Superior temporal gyrus (tissue), 1 donor: ENCODE results near the gene FAM209A.
"Not testable (repeated sequence)": the region's sequence is repeated elsewhere in the genome, so short reads cannot be mapped to it uniquely, and the experiment has no call there.

ENCODE experiments used
- DNase-seq: peaks from one replicate; pipeline ENCODE4 v3.0.0-alpha.2; 2016; ENCODE audit errors: extremely low spot score

FAM209A gene, protein sequence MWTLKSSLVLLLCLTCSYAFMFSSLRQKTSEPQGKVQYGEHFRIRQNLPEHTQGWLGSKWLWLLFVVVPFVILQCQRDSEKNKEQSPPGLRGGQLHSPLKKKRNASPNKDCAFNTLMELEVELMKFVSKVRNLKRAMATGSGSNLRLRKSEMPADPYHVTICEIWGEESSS

DNA sequence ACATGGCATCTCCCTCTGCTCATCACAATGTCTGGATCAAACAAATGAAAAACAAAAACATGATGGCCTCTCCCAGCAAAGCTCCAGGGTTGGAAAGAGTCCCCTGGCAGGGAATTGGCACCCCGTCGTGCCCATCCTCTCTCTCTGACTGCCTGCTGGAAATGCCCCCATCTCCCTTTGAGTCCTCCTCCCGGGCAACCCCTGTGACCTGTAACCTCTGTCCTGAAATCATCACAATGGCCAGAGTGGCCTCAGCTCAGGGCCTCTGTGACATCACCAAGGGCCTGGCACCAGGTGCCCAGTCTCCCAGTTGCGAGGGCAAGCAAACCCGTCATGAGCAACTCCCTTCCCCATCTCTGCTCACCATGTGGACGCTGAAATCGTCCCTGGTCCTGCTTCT, at the start of gene FAM209A:
TSS of gene FAM209A (plus strand) at position 301 of the 400 bp plus-strand sequence. CDS start at position 366, 65 bp downstream.
- DNase-seq = not testable (repeated sequence)

DNA sequence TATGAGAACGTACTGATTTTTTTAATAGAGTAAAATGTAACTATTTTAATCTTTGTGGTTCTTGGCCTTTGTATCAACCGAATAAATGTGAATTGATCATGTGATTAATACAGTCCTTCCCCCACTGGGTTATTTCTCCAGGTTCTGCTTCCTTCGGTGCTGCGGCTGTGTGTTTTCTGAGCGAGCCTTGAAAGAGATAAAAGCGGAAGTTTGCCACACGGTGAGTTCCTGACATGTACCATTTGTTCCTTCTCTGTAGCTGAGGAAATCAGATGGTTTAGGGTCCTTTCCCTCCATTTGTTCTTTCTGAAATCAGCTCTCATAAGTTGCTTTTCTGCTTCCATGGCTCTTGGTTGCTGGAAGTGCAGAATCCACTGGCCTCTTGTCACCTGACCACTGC, 40.6 kb upstream of the FAM209A start:
- no peak for DNase-seq

DNA sequence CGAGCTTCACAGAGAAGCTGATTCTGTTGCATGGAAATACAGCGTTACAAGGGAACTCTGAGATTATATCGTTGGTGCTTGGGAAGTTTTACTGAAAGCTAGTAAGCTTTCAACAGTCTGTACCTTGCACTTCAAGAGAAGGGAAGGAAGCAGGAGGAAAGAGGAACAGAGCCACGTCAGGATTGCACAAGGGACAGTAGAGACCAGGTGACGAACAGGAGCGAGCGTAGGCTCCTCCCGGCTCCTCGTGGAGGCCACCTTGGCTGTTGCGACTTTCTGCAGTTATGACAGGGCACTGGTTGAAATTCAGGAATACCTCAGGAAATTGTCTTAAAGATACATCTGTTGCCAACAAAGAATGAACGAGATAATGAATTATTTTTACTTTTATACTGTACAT, 37.3 kb upstream of the FAM209A start:
- no peak for DNase-seq

DNA sequence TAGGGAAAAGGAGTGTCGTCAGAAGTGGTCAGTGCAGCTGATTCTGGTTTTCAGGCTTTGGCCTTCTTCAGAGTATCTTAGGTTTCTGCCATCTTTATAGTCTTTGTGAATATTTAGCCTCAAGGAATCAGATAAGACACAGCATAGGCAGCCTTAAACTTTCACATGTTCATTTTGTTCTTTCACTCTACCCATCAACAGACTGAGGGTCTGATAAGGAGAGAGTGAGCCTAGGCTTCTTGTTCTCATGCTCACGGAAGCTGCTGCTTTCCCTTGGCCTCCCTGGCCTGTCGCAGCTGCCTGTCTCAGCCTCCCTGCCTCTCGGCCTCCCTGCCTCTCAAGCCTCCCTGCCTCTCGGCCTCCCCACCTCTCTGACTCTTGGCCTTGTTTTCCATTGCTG, 36.0 kb upstream of the FAM209A start:
- no peak for DNase-seq

DNA sequence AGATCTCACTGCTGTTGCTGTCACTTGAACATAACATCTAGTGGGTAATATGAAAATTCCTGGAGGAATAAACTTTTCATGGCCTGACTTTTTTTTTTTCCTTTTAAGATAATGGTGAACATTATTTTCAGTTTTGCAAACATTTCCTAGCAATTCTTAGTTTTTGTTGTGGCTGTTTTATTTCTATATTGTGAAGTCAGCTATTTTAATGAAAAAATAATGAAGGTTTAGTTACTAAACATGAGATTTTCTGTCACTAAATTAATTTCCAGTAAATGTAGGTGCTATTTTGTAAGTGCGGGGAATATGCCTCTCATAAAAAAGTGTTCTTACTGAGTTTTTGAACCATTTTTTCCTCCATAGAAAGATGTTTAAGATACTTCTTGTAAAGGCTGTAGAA, 23.4 kb upstream of the FAM209A start:
- no peak for DNase-seq

DNA sequence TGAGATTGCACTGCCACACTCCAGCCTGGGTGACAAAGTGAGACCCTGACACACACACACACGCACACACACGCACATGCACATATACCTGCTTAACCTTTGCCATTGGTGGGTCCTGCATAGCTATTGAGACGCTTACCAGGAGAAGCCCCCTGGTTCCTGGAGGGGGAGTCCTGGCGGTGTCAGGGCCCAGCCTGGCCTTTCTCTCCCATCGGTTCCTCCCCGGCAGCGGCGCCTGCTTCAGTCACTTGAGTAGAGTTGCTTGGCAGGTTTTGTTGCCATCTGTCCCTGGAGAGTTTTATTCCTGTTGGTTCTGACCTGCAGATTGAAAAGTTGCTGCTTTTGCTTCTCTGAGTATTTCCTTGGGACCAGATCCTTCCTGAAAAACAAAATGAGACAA, 20.6 kb upstream of the FAM209A start:
- no peak for DNase-seq

DNA sequence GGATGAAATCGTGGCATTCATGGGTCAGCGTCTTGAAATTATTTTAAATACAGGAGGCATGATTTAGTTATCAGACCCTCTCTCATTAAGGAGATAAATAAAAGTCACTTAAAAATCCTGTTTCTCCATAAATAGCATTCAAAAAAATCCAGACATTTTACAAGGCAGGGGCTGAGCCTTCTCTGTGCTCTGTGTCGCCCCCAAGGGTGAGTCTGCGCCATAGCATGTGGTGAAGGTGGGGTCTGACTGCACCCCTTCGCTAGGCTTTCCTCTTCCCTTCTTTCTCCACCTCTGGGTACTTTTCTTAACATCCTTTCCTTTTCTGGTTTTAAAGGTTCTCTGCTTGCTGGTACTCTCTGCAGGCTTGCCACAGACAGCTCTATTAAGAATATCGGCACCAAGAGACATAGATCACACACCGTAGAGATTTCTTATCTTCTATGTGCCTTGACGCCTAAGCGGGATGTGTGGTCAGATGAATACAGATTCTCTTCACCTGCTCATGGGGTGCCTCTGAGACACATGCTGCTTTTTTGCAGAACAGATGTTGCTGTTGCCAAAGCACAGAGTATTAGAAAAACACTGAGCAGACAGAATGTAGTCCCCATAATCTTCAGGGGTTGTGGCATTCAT, 20.1 kb upstream of the FAM209A start:
- no peak for DNase-seq

DNA sequence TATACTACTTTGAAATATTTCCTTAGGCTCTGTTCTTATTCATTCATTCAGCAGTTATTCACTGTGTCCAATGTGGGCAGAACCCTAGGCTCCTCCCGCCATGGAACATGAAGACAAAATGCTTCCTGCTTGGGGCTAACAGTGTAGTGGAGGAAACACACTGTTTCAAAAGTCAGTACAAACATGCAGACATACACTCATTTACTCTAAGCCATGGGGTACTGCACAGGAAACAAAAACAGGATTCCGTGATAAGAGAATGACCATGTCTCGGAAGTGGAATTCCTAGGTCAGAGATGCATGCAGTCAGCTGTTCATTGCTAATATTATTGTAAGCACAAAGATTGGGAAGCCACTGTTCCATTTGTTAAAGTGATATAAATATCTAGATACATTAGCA, 18.4 kb upstream of the FAM209A start:
- DNase-seq = no peak

DNA sequence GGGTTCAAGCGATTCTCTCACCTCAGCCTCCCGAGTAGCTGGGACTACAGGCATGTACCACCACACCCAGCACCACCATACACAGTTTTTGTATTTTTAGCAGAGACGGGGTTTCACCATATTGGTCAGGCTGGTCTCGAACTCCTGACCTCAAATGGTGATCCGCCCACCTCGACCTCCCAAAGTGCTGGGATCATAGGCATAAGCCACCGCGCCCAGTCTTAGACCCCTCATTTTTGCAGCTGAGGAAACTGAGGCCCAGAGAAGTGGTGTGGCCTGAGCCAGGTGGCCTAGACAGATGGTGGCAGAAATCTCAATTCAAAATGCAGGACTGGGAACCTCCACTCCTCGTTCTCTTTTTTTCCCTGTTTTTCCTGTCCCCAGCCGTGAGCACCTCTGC, 12.6 kb upstream of the FAM209A start:
- DNase-seq = no peak

DNA sequence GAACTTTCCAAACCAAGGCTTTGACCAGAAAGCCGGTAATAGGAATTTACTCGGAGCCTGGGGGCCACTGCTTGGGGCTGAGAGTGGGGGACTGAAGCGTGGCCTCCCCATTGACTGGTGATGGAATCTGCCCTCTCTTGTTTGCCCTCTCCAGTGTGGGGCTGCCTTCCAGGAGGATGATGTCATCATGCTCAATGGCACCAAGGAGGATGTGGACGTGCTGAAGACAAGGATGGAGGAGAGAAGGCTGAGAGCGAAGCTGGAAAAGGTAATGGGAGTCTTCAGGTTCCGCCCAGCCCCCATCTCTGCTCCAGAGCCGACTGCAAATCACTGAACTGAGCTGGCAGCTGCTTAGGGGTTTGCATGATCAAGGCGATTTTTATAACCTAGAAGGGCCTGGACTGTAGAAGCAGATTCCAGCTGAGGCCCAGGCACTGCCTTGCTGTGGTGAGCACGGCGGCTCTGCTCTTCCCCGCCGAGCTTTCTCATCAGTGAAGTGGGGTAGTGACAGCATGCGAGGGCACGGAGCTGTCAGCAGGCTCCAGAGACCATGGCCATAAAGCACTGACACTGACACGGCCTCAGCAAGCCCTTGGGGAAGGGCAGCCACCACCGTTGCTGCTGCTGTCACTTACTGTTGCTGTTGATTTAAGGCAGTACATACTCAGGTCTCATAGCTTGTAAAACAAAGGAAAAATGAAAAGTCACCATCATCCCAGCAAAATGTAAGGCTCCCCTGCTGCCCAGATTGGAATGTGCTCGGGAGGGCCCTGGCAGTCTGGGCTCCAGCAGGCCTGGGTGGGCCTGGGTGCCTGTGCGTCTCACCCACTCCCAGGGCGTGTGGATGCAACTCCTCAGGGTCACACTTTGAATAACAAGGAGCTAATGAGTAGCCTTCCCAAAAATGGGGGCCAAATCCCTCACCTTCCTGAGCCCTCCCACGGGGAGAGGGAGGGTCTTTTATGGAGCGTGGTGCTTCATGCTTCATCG, 11.1 kb upstream of the FAM209A start:
- no peak for DNase-seq

DNA sequence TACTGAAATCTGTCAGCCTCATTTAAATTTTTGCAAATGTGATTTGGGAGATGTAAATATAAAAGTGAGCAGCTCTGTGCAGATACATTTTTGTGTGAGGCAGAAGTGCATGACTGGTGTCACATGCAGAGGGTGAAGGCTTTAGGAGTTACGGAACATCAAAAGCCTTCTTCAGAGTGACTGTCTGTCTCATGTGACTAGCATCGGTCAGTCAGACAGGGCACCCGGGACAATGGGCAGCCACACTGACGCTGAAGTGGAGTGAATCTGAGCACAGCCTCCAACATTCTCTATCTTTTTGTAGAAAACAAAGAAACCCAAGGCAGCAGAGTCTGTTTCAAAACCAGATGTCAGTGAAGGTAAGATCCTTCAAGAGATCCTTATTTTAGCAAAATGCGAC, 7.9 kb upstream of the FAM209A start:
- peak; percentile 72 for DNase-seq

DNA sequence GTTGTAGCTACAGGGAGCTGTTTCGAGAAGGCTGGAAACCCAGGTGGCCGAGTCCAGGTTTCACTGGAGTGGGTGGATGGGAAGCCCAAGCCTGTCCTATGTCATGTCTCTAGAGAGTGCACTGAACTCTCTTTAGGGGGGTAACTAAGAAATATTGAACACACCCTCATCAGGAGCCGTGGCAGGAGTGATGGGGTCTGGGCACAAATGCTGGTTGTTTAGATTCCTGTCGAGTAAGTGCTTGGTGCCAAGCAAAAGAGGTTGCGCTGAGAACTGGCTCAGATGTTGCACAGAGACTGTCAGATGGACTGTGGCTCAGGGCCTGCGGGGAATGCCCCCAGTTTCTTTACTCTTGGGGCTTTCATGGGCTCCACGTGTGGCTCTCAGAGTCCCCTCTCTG, 7.3 kb upstream of the FAM209A start:
- DNase-seq = no peak

DNA sequence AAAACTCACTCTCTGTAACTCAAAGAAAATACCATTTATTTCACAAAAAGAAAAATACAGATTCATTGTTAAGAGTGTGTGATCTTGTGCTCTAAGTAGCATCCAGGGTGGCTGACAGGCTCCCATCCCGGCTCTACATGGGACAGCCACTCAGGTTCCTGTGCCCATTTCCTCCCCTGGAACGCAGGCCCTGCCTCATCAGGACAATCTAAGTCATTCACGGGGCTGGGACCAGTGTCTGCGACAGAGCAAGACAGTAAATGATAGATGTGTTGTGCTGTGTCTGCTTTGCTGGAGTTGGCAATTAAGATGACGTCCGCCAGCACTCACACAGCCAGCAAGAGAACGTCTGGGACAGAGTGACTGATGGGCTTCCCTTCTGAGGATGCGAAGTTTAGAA, 6.9 kb upstream of the FAM209A start:
- DNase-seq = no peak

DNA sequence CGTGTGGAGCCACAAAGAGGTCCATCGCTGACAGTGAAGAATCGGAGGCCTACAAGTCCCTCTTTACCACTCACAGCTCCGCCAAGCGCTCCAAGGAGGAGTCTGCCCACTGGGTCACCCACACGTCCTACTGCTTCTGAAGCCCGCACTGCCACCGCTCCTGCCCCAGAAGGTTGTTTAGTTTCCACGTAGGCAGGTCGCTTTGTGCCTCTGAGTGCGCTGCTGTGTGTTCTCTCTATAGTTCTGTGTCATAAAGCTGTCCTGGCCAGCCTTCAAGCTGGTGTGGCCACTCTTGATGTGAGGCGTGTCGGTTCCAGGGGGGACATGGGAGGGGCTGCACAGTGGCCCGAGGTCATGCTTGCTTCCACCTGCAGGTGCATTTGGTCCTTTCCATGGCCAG, 6.4 kb upstream of the FAM209A start:
- DNase-seq = no peak

DNA sequence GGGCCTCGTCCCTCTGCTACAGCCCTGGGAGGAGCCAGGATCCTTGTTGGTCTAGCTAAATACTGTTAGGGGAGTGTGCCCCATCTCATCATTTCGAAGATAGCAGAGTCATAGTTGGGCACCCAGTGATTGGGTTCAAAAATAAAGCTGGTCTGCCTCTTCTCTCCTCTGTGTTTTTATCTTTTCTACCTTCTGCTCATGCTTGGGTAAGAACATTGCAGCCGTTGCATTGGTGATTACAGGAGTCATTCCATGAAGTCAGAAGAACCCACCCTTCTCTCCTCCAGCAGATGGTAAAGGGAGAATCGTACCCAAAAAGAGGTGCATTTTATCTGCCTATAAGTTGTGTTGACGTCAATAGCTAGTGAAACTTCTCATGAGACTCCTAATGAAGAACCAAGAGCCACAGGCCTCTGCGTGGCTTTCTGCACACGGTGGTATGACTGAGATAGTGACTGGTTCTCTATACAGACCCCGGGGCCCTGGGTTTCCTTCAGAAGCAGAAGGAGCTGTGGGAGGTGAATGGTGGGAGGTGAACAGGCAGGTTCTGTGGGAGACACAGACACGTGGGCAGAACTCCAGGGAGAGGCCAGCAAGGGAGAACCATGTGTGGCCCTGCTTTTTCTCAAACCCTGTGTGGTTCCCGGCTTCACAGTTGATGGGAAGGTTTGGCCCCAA, 5.7 kb upstream of the FAM209A start:
- no peak for DNase-seq

DNA sequence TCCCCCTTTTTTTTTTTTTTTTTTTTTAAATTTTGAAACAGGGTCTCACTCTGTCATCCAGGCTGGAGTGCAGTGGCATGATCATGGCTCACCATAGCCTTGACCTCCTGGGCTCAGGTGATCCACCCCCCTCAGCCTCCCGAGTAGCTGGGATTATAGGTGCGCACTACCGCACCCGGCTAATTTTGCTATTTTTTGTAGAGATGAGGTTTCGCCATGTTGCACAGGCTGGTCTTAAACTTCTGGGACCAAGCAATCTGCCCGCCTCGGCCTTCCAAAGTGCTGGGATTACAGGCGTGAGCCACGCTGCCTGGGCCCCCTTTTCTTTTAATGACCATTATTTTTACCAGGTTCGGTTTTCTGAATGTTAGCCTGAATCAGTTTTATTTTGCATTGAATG, 5.0 kb upstream of the FAM209A start:
- DNase-seq = no peak

DNA sequence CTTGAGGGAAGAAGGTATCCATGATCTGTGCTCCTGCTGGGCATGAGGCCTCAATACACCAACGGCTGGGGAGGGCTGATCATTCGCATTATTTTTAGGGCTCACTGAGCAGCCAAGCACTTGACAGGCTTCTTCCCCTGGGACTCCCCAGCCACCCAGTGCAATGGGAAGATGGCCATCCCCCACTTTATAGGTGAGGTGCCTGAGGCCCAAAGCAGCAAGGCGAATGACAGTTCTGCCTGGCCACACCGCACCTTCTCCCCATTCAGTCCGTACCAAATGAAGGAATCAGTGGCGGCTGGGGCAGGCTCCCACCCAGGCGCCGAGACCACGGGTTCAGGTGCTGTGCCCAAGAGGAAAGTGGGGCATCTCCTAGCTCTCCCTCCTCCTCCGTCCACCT, 4.4 kb upstream of the FAM209A start:
- no peak for DNase-seq

DNA sequence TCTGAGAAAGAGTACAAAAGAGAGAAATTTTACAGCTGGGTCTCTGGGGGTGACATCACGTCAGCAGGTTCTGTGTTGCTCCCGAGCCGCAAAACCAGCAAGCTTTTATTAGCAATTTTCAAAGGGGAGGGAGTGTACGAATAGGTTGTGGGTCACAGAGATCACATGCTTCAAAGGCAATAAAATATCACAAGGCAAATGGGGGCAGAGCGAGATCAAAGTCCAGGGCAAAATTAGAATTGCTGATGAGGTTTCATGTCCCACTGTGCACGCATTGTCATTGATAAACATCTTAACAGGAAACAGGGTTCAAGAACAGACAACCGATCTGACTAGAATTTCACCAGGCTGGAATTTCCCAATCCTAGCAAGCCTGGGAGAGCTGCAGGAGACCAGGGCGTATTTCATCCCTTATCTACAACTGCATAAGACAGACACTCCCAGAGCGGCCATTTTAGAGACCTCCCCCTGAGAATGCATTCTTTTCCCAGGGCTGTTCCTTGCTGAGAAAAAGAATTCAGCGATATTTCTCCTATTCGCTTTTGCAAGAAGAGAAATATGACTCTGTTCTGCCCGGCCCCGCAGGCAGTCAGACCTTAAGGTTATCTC, 3.7 kb upstream of the FAM209A start:
- DNase-seq = not testable (repeated sequence)

DNA sequence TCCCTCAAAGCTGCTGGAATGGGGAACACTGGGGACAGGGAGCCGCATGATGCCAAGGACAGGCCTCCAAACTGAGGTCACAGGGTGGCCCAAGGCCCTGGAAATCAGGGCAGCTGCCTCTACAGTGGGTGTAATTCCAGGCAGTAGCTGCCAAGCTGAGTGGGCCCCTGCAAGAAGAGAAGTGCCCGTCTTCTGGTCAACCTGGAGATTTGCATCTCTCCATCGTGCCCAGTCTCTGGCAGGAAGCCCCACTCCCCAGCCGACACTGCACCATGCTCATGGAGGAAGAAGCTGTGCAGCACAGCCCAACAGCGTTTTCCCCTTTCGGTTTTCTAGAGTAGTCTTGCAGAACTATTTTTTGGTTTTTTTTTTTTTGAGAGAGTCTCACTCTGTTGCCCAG, 2.2 kb upstream of the FAM209A start:
- no peak for DNase-seq

DNA sequence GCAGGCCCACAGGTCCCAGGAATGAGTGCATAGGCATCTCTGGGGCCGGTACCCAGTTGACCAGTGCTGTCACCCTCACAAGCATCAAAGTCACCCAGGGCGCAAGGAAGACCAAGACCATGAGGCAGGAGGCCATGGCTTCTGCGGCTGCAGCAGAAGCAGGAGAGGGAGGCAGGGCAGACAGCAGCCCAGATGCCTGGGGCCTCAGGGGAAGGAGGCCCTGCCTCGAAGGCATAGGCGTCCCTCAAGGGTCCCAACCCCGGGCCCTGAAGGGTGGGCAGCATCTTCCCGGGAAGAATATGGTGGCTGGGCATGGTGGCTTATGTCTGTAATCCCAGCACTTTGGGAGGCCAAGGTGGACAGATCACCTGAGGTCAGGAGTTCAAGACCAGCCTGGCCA, 3.0 kb downstream of the FAM209A start:
- no peak for DNase-seq

DNA sequence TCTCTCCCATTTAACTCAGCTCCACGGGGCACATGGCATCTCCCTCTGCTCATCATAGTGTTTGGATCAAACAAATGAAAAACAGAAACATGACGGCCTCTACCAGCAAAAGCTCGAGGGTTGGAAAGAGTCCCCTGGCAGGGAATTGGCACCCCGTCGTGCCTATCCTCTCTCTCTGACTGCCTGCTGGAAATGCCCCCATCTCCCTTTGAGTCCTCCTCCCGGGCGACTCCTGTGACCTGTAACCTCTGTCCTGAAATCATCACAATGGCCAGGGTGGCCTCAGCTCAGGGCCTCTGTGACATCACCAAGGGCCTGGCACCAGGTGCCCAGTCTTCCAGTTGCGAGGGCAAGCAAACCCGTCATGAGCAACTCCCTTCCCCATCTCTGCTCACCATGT, 8.4 kb downstream of the FAM209A start, which contains the start of gene FAM209B:
TSS of gene FAM209B (plus strand) at position 301 of the 400 bp plus-strand sequence. CDS start at position 397, 96 bp downstream.
- not testable (repeated sequence) for DNase-seq

DNA sequence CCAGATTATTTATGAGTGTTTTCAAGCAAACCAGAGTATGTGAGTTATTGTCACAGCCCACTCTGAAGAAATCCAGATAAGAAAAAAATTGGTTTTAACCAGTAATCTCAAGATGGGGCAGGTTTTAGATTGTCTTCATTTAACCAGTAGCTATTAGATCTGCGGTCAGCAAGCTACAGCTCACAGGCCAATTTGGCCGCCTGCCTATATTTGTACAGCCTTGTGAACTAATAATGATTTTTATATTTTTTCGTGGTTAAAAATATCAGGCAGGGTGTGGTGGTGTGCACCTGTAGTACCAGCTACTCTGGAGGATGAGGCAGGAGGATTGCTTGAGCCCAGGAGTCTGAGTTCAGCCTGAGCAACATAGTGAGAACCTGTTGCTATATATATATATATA, 13.5 kb downstream of the FAM209A start:
- DNase-seq = no peak
